C4-2B (cell line): ENCODE data around the gene RFX8.

Experiments
- H3K27ac ChIP-seq: fragments of 450-650 bp; 2 replicates; pipeline ENCODE4 v1.5.1; 2017
- ZFX ChIP-seq: fragments of 450-650 bp; IDR thresholded peaks from 2 replicates; pipeline ENCODE4 v1.6.1; 2017
- TF ChIP-seq, protein P1 (sequence below): fragments of 450-650 bp; conservative IDR thresholded peaks from 2 replicates; pipeline ENCODE4 v1.5.1; 2017; ENCODE audit warnings: mild to moderate bottlenecking

The RFX8 gene

GRCh38 chr2:101430156-101430555 lies 44.8 kb downstream of the RFX8 start:
- H3K27ac ChIP-seq, result no peak overlapping the region
- TF ChIP-seq ZFX, result no peak
- TF ChIP-seq, protein P1, sequence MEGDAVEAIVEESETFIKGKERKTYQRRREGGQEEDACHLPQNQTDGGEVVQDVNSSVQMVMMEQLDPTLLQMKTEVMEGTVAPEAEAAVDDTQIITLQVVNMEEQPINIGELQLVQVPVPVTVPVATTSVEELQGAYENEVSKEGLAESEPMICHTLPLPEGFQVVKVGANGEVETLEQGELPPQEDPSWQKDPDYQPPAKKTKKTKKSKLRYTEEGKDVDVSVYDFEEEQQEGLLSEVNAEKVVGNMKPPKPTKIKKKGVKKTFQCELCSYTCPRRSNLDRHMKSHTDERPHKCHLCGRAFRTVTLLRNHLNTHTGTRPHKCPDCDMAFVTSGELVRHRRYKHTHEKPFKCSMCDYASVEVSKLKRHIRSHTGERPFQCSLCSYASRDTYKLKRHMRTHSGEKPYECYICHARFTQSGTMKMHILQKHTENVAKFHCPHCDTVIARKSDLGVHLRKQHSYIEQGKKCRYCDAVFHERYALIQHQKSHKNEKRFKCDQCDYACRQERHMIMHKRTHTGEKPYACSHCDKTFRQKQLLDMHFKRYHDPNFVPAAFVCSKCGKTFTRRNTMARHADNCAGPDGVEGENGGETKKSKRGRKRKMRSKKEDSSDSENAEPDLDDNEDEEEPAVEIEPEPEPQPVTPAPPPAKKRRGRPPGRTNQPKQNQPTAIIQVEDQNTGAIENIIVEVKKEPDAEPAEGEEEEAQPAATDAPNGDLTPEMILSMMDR, result no peak

GRCh38 chr2:101429453-101429852 lies 45.5 kb downstream of the RFX8 start:
- TF ChIP-seq ZFX, result no peak
- TF ChIP-seq, protein P1, result no peak
- no peak overlapping the region for H3K27ac ChIP-seq

- H3K27ac ChIP-seq, result no peak overlapping the region
- TF ChIP-seq, protein P1, result no peak
- TF ChIP-seq ZFX, result no peak
These were observed 46.3 kb downstream of the RFX8 start for GRCh38 chr2:101428422-101429176.

- no peak overlapping the region for H3K27ac ChIP-seq
- TF ChIP-seq, protein P1, result no peak
- no peak for TF ChIP-seq ZFX
These were observed 47.2 kb downstream of the RFX8 start for GRCh38 chr2:101427743-101428142.

GRCh38 chr2:101427240-101427639 lies 47.7 kb downstream of the RFX8 start:
- TF ChIP-seq, protein P1, result no peak
- no peak for TF ChIP-seq ZFX

GRCh38 chr2:101426822-101427221 lies 48.1 kb downstream of the RFX8 start:
- TF ChIP-seq ZFX, result no peak
- TF ChIP-seq, protein P1, result no peak
- no peak overlapping the region for H3K27ac ChIP-seq

More at GRCh38 chr2:101427240-101427639, 47.7 kb downstream of the RFX8 start:
- no peak overlapping the region for H3K27ac ChIP-seq

DNA sequence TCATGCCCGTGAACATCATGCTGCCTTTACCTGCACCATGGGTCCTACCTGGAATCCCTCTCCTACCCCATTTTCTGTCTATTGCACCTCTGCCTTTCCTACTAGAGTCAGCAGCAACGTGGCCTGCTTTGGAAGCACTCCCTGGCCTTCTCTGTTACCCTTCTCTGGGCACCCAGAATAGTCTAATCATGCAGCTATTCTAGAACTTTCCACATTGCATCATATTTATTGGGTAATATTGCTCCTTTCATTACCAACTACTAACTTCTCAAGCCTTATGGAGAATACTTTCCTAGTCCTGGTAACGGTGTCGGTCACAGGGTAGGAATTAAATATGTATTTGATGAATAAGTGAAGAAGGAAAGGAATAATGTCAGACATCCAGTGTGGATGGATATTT lies 54.3 kb downstream of the RFX8 start:
- TF ChIP-seq ZFX, result no peak
- TF ChIP-seq, protein P1, result no peak
- H3K27ac ChIP-seq, result no peak overlapping the region
